C4-2B (cell line): ENCODE results near the gene MGRN1.

Source experiments
- CTCF ChIP-seq: fragments of 450-650 bp; conservative IDR thresholded peaks from 2 replicates; pipeline ENCODE4 v1.5.1; 2017; ENCODE audit warnings: mild to moderate bottlenecking
- ZFX ChIP-seq: fragments of 450-650 bp; IDR thresholded peaks from 2 replicates; pipeline ENCODE4 v1.6.1; 2017

- no peak for TF ChIP-seq CTCF
- no peak for TF ChIP-seq ZFX
Measured at GRCh38 chr16:4652561-4652960, 27.9 kb downstream of the MGRN1 start.
